PC-3 (cell line): ENCODE data around the gene SH3RF3. TPM values are rescaled to one million over a fixed set of nuclear protein-coding genes. Genes with fewer than 3 reads are reported as not detected.

Experiments
- ATAC-seq: fragments of 200-7000 bp; cut with Tn5 transposase; 2 replicates; pipeline ENCODE4 v1.9.1; 2020; ENCODE audit warnings: mild to moderate bottlenecking, moderate library complexity
- BruUV-seq: library from RNA; stranded (reverse); fragments of 400-500 nt; replicated peaks from 2 replicates; lab custom pipeline; 2021; lab: Mats Ljungman, UMichigan
- CTCF ChIA-PET: fragments of 300-600 bp; sonication (Branson Sonifier 250); formaldehyde crosslinking; loops from one replicate; lab custom pipeline; 2022; ENCODE audit warnings: antibody characterized with exemption; lab: Charles Lee
- POLR2A ChIA-PET: fragments of 300-600 bp; sonication (Branson Sonifier 250); formaldehyde crosslinking; loops from one replicate; lab custom pipeline; 2022; ENCODE audit warnings: antibody characterized with exemption; ENCODE audit not compliant: unreplicated experiment; lab: Charles Lee
- DNase-seq: peaks from one replicate; pipeline ENCODE4 v3.0.0-alpha.2; 2015
- H2AFZ ChIP-seq: fragments of 300-600 bp; sonication (generic); 2 replicates; pipeline ENCODE4 v1.6.0; 2016; ENCODE audit warnings: antibody characterized with exemption, low read length
- H3F3A ChIP-seq: fragments of 300-600 bp; sonication (generic); one replicate; pipeline ENCODE4 v1.6.0; 2017; ENCODE audit warnings: antibody characterized with exemption, low read length, control low read depth, mild to moderate bottlenecking; ENCODE audit not compliant: unreplicated experiment
- H3K27ac ChIP-seq: fragments of 300-600 bp; sonication (generic); 2 replicates; pipeline ENCODE4 v1.5.1; 2016; ENCODE audit warnings: mild to moderate bottlenecking, low read length
- H3K27me3 ChIP-seq: fragments of 300-600 bp; sonication (generic); 2 replicates; pipeline ENCODE4 v1.6.1; 2016; ENCODE audit warnings: low read length, mixed read lengths
- H3K36me3 ChIP-seq: fragments of 300-600 bp; sonication (generic); 2 replicates; pipeline ENCODE4 v1.6.1; 2016; ENCODE audit warnings: low read depth, mixed run types, low read length, mixed read lengths
- H3K4me1 ChIP-seq: fragments of 300-600 bp; sonication (generic); 2 replicates; pipeline ENCODE4 v1.5.1; 2016; ENCODE audit warnings: low read length; ENCODE audit not compliant: insufficient read depth
- H3K4me2 ChIP-seq: fragments of 300-600 bp; sonication (generic); 2 replicates; pipeline ENCODE4 v1.6.0; 2016; ENCODE audit warnings: low read length
- H3K4me3 ChIP-seq: fragments of 300-600 bp; sonication (generic); 2 replicates; pipeline ENCODE4 v1.5.1; 2016; ENCODE audit warnings: mild to moderate bottlenecking, low read length, mixed read lengths
- H3K79me2 ChIP-seq: fragments of 300-600 bp; sonication (generic); 2 replicates; pipeline ENCODE4 v1.6.1; 2017; ENCODE audit warnings: low read length, mixed read lengths
- H3K9ac ChIP-seq: fragments of 300-600 bp; sonication (generic); 2 replicates; pipeline ENCODE4 v1.6.0; 2016; ENCODE audit warnings: mild to moderate bottlenecking, low read length
- H3K9me2 ChIP-seq: fragments of 300-600 bp; sonication (generic); replicated peaks from 2 replicates; pipeline ENCODE4 v1.6.1; 2016; ENCODE audit warnings: mixed run types, low read length, mixed read lengths
- H3K9me3 ChIP-seq: fragments of 300-600 bp; sonication (generic); 2 replicates; pipeline ENCODE4 v1.6.1; 2016; ENCODE audit warnings: low read length, mixed read lengths
- H4K20me1 ChIP-seq: fragments of 300-600 bp; sonication (generic); 2 replicates; pipeline ENCODE4 v1.6.1; 2016; ENCODE audit warnings: low read length, mixed read lengths
- CTCF ChIP-seq: fragments of 300-600 bp; sonication (generic); conservative IDR thresholded peaks from 2 replicates; pipeline ENCODE4 v1.5.1; 2017; ENCODE audit warnings: antibody characterized with exemption, low read depth, mild to moderate bottlenecking, low read length
- EZH2 ChIP-seq: fragments of 300-600 bp; sonication (generic); IDR thresholded peaks from one replicate; pipeline ENCODE4 v1.6.1; 2017; ENCODE audit warnings: antibody characterized with exemption, mild to moderate bottlenecking, low read length; ENCODE audit not compliant: unreplicated experiment
- EZH2phosphoT487 ChIP-seq: fragments of 300-600 bp; sonication (generic); IDR thresholded peaks from 2 replicates; pipeline ENCODE4 v1.6.1; 2018; ENCODE audit warnings: mild to moderate bottlenecking, antibody characterized with exemption, low read length, borderline replicate concordance
- intact Hi-C: fragments of 100-400 bp; cut with micrococcal nuclease; formaldehyde crosslinking; loops from 2 replicates; pipeline ENCODE4 v1.9.0; 2023
- total RNA-seq: library from RNA; depleted of rRNA; stranded (reverse); fragments of >200 nt; gene quantifications from 2 replicates; pipeline ENCODE4 v1.2.3, GENCODE V29; 2014

Gene SH3RF3
- total RNA-seq, 1 experiment from 2014 or later, result 11.7 TPM

GRCh38 chr2:109501461-109501860, 372.5 kb downstream of the SH3RF3 start:
- ChIA-PET POLR2A (no interaction called here), CTCF (no interaction called here)
- Histone ChIP-seq H3F3A (no peaks in the 10 kb centered on the region), H4K20me1 (no peaks in the 10 kb centered on the region), H3K36me3 (no peaks in the 10 kb centered on the region), H3K9ac (no peak overlapping the region), H3K4me3 (no peak overlapping the region), H2AFZ (no peak overlapping the region), H3K4me1 (peaks cover 34% of the 10 kb centered on the region), H3K79me2 (no peaks in the 10 kb centered on the region), H3K9me3 (no peaks in the 10 kb centered on the region), H3K4me2 (no peak overlapping the region), H3K27me3 (no peaks in the 10 kb centered on the region), H3K9me2 (no peaks in the 10 kb centered on the region), H3K27ac (no peak overlapping the region)
- BruUV-seq, result no TSS peak
- no peak for TF ChIP-seq EZH2
- no peak for TF ChIP-seq CTCF
- TF ChIP-seq EZH2phosphoT487, result no peak
- intact Hi-C loops, result no loop called here
- DNase-seq (no peak), ATAC-seq (no peak)

DNA sequence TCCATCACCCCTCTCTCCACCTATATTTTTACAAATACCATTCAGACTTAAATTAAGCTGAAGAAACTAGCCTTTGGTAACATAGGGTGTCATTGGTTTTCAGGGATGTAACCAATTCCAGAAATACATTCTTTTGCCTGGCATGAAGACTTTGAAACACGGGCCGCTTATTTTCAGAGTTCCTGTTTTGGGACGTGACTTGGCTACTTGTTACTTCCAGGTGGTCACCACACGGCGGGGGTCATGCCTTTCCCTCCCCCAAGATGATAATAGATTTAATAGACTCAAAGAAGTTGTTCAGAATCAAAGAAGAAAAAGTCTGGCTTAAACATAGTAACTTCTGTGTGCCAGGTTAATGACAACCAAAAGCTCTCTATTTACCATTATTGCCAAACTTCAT, 374.2 kb downstream of the SH3RF3 start:
- no peaks in the 10 kb centered on the region for H4K20me1 ChIP-seq
- H3K9me3 ChIP-seq, result no peaks in the 10 kb centered on the region
- no TSS peak for BruUV-seq
- ATAC-seq, result no peak
- H3K27me3 ChIP-seq, result no peaks in the 10 kb centered on the region
- H2AFZ ChIP-seq, result no peak overlapping the region
- H3K9ac ChIP-seq, result no peak overlapping the region
- intact Hi-C loops, result no loop called here
- no peak overlapping the region for H3K4me2 ChIP-seq
- no peaks in the 10 kb centered on the region for H3K9me2 ChIP-seq
- no peaks in the 10 kb centered on the region for H3K36me3 ChIP-seq
- ChIA-PET POLR2A (no interaction called here), CTCF (no interaction called here)
- H3F3A ChIP-seq, result no peaks in the 10 kb centered on the region
- H3K79me2 ChIP-seq, result no peaks in the 10 kb centered on the region
- H3K27ac ChIP-seq, result no peak overlapping the region
- DNase-seq, result no peak
- H3K4me3 ChIP-seq, result no peak overlapping the region
- TF ChIP-seq CTCF (no peak), EZH2 (no peak), EZH2phosphoT487 (no peak)
- H3K4me1 ChIP-seq, result peaks cover 20% of the 10 kb centered on the region

- Histone ChIP-seq H3K79me2 (no peaks in the 10 kb centered on the region), H3K27ac (no peak overlapping the region), H3K4me2 (no peak overlapping the region), H3K9me3 (no peaks in the 10 kb centered on the region), H3F3A (no peaks in the 10 kb centered on the region), H3K27me3 (no peaks in the 10 kb centered on the region), H4K20me1 (no peaks in the 10 kb centered on the region), H3K4me1 (no peaks in the 10 kb centered on the region), H2AFZ (no peak overlapping the region), H3K9me2 (no peaks in the 10 kb centered on the region), H3K4me3 (no peak overlapping the region), H3K36me3 (no peaks in the 10 kb centered on the region), H3K9ac (no peak overlapping the region)
- TF ChIP-seq EZH2, result no peak
- TF ChIP-seq CTCF, result no peak
- no peak for TF ChIP-seq EZH2phosphoT487
- CTCF ChIA-PET, result no interaction called here
- BruUV-seq, result no TSS peak
- DNase-seq (no peak), ATAC-seq (no peak)
- POLR2A ChIA-PET, result no interaction called here
- intact Hi-C loops, result loop anchor here (2.0 kb wide), 1 partner anchor 72 kb away; no protein-coding TSS in a partner anchor
These were observed 378.2 kb downstream of the SH3RF3 start for GRCh38 chr2:109507217-109507616.
